Suppressor macrophage (primary cell): ENCODE results near the gene CYP2U1.
"Not testable (repeated sequence)": the region's sequence is repeated elsewhere in the genome, so short reads cannot be mapped to it uniquely, and the experiment has no call there.

ENCODE experiments used
- DNase-seq, 4 experiments: peaks; one replicate each; pipeline ENCODE4 v3.0.0-alpha.2; 2020 to 2022
- total RNA-seq, 17 experiments: gene quantifications; one replicate each; lab custom pipeline; 2026; ENCODE audit warnings: mixed read lengths in 6 of 17, inconsistent platforms in 3 of 17; lab: John Stamatoyannopoulos, UW

Gene CYP2U1
- 0.38 to 7.7 (median 4.3) reads per million in 17 experiments for total RNA-seq

DNA sequence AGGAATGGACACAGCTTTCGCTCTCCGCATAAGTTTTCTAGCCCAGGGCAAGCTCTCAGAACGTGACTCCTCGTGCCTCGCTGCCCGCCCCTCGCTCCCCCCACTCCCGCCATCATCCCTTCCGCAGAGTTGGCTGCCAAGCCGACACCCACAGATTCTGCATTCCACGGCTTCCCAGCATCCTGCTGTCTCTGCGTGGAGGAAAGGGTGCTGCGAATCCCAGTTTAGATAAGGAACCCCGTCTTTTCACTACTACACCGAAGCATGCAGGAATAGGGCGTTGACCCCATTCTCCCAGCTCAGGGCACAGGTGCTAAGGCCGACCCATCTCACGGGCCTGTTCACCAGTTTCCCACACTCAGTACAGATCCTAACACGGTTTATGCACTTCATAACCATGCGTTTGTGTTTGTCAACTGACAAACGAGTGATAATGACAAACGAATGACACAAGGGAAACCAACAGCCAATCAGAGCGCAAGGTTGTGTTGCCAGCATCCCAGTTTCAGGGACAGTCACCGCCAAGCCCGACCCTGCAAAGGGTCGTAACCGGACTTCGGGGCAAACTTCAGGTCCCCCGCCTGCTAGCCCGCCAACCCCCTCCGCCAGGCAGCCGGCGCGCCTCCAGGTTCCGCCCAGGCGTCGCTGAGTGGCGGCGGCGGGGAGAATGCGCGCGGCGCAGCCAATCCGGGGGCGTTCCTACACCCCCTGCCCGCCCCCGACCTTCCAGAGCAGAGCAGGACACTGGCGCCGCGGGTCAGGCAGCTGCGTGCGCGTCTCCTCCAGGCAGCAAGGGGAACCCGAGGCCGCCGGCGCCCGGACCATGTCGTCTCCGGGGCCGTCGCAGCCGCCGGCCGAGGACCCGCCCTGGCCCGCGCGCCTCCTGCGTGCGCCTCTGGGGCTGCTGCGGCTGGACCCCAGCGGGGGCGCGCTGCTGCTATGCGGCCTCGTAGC, at the start of gene CYP2U1:
Gene CYP2U1, plus strand, starts transcription at position 729 of the 954 bp plus-strand sequence. Its CDS starts 95 bp downstream, at position 824.
- peak; percentile 75 to 91 (median 84) for DNase-seq

DNA sequence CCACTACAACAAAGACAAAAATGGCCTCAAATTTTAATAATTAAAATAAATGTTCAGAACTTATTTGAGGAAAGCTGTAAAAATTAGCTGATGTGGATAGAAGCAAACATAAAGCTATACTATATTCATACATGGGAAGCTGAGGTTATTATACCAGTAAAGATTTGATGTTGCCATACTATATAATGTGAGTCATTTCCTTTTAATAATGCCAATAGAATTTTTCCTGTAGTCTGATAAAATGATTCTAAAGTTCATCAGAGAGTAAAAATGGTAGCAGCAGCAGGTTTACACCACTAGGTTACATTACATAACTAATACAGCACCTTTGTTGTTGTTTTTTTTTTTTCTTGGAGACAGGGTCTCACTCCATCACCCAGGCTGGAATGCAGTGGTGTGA, 45.5 kb upstream of the CYP2U1 start:
- no peak for DNase-seq

DNA sequence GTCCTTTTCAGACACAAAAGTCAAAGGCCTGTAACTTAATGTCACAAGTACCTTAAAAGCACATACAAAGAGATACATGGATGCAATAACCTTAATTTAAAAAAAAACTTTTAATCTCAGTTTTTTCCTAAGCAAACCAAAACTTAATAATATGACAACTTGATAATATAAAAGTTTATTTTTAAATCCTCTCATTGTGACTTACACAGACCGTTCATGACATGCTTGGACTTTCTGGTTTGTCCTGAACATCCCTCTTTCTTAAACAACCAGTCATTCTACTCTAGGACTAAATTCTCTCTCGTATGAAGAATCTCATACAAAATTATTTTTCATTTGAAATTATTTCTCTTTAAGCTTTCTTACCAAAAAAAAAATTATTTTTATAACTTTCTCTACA, 43.1 kb upstream of the CYP2U1 start:
- DNase-seq, result no peak

DNA sequence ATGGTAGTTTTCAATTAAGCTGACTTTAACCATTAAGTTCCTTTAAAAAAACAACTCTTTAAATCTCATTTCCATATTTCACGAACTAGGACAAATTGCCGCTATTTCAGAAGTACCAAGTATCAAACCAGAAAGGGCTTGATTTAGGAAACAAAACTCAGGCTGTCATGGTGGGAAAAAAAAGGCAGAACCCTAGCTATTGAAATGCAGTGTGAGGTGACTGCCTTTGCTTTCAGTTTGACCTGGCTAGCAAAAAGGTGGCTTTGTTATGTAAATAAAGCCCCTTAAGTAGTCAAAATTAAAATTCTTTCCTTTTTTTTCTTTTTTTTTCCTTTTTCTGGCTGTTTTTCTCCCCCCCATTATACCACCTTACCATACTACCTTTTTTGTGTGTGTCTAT, 40.6 kb upstream of the CYP2U1 start:
- DNase-seq, result no peak

DNA sequence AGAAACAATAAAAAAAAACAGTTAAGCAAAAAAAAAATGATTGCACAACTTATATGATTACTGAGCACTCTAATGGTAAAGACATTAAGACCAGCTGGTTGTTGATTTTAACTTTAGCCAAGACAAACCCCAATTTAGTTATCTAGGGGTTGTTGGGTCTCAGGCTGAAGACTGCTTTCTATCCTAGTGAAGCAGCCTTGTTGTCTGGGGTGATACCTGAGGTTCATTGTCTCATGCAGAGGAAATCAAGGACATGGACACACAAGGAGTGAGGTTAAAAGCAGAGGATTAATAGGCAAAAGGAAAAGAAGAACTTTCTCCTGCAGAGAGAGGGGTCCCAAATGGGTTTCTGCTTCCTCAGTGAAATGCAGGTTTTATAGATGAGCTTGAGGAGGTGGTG, 40.0 kb upstream of the CYP2U1 start:
- DNase-seq, result no peak

DNA sequence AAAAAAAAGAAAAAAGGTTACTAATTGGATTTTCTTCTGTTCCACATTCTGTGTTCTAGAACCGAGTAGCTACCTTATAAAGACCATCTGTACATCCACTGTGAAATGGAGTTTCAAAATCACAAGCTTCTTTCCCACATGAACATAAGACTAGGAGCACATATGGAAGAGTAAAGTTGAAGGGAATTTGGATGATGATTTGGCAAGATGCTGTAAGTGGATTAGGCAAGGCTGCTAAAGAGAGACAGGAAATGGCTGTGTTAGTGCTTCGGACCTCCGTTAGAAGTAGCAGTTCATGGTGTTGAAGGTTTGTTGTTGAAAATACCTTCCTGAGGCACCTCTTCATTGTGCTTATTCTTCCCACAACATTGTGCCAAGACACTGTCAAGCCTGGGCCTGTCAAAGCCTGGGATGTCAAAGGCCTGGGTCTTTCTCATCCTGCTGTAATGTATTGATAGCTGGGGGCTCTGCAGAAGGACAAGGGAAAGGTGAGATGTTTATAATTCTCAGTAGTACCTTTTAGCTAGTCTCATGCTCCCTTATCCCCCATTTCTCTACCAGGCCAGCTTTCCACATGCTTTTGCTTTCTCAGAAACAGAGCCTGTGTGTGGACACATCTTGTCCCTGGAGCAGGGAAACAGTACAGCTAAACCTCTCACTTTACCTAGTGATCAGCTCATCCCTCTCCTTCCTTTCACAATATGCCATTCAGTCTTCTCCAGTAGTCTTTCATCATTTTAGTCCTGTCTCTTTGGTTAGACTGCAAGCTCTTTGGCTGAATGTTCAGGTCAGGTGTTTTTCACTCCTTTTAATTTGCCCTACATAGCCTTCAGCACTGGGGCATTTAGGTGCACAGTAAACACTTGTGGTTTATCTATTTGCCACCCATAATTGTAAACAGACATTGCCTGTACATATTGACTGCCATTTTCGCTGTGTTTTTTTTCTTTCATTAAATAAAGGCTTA, 37.9 kb upstream of the CYP2U1 start:
- DNase-seq, result no peak

DNA sequence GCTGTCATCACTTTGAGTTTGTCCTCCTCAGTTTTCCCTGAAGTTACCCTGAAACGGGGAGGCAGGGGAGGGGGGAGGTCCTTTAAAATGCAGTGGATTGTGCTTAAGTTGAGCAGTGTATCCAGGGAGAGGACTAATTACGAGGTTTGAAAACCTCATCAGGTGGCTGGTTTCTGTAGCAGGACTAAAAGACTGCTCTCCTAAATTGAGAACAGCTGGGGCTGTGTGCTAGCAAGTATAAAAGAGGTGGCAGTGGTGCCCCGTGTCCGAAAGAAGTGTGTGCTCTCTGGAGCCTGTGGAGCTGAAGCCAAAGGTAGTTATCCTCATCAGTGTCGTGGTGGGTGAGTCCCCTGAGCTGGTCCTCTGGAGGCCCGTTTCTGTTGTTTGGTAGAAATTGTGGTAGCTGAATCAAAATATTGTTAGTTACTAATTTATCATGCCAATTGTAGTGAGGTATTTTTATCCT, 37.2 kb upstream of the CYP2U1 start:
- DNase-seq, result no peak

DNA sequence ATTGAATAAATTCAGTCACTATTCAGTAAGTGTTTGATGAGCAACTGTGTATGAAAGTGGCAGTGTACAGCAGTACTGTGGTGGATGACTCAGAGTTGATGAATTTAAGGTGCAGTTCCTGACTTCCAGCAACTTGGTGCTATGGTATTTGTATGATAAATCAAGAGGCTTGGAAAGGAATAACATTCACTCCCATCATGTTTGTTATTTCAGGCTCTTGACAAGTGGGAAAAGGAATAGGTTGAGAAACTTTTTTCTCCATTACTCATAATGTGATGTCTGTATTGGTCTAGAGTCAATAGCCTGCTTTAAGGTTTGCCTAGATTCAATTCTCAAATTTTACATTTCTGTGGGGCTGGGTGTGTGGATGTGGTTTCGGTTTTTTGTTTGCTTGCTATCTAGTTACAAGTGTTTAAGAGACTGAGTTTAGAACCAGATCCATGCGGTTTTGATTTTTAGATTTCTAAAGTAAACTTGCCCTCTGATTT, 35.1 kb upstream of the CYP2U1 start:
- no peak for DNase-seq

DNA sequence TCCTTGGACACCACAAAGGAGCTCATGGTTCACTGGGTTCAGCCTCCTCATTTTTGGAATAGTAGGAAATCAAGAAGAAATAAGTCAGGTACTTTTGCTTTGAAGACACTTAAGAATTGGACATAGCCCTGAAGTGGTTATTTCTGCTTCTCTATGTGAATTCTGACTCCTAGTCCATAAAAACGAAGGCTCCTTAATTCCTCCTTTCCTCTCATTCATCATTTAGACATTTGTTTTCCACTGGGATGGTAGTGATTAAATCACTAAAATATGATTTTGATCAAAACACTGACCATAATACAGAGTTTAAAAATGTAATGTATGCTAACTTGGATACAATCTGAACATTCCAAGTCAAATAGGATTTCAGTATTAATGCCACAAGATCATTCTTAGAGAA, 34.7 kb upstream of the CYP2U1 start:
- DNase-seq, result no peak

DNA sequence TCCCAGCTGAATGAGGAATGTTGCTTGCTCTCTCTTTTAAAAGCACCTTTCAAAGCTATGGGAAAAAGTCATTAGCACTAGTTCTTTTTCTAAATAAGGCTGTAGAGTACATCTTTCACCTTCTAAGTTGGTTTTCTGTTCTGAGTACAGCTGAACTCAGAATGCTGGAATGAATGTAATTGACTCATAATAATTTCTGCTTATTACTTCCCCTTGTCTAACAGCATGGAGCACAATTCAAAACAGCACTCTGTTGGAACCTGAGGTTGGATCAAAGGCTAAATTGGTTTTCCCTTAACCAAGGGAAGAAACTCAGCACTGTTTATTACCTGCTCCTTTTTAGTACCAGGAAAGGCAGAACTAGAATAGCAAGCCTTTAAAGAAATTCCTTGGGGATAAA, 33.5 kb upstream of the CYP2U1 start:
- DNase-seq, result peak in 1 of 4 experiments; percentile 11

DNA sequence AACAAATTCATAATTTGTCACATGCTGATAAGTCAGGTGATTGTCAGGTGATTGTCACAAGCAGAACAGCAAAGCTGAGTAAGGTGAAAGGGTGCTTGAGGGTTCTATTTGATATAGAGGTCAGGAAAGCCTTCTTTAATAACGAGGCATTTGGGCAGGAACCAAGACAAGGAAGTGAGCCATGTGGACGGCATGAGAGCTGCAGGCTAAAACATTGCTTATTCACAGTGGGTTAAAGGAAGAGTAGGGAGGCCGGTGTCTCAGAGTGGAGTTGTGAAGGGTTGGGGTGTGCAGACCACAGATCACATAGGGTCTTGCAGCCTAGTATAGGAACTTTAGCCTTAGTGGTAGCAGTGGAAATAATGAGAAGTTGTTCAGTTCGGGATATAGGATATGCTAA, 31.3 kb upstream of the CYP2U1 start:
- DNase-seq, result peak in 2 of 4 experiments; percentile 11 to 19

DNA sequence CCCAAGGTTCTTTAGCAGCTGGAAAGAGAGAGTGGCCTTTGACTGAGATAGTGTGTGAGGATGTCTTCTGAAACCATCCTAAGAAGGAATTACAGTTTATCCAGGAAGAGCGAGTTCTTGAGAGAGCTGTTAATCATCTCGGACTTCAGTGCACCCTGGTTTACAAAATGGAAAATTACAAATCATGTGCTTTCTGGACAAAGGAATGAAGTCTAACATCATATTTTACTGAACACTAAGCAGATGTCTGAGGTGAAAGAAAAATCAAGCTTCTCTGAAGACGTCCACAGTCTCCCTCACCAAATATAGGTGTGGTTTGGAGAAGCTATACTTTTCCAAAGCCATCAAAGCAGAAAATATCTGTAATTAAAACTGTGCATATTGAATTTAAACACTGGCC, 30.8 kb upstream of the CYP2U1 start:
- no peak for DNase-seq

DNA sequence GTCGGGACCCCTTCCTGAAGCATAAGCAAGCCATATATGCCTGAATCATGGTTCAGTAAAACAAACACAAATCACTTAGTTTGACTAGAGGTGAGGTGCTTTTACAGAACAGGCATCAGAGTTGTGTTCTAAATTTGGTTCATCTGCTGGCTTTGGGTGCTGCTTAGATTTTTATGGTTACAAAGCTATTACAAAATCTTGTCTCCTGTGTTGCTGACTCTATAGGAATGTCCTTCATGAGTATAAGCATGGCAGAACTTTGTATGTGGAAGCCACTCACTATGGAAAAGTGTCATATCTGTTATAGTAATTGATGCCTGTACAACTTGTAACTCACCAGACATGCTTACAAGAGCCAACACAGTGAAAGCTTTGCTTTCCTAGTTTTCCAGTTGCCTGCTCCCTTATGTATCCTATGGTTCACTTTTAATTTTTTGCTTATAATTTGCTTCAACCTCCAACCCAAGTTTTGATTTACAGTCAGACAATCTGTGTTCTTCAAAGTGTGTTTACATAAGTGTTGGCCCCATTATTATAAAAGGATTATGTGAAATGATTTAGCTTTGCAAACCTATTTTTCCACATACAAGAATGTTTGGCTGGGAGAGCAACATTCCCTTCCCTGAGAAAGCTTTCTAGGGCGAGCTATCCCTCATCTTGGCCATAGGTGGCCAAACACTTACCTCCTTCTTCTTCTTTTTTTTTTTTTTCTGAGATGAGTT, 30.0 kb upstream of the CYP2U1 start:
- DNase-seq, result no peak

DNA sequence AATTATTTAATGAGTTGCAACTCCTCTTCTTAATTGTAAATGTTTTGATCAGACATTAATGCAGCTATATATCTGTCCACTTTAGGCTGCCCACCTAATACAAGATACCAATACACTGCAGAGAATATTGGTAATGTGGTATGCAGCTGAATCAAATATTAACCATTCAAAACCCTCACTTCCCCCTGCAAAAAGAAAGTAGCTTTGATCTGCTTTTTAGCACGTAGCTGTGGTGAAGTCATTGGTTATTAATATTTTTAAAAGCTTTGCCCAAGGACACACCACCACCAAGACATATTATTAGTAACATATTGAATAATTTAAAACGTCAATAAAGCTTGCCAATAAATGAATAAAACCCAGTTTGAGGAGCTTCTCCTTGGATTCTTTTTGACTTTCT, 28.6 kb upstream of the CYP2U1 start:
- DNase-seq, result no peak

DNA sequence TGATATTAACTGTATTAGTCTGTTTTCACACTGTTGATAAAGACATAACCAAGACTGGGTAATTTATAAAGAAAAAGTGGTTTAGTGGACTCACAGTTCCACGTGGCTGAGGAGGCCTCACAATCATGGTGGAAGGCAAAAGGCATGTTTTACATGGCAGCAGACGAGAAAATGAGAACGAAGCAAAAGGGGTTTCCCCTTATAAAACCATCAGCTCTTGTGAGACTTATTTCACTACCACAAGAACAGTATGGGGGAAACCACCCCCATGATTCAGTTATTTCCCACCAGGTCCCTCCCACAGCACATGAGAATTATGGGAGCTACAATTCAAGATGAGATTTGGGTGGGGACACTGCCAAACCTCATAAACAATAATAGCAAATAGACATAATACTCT, 26.3 kb upstream of the CYP2U1 start:
- DNase-seq, result not testable (repeated sequence)

DNA sequence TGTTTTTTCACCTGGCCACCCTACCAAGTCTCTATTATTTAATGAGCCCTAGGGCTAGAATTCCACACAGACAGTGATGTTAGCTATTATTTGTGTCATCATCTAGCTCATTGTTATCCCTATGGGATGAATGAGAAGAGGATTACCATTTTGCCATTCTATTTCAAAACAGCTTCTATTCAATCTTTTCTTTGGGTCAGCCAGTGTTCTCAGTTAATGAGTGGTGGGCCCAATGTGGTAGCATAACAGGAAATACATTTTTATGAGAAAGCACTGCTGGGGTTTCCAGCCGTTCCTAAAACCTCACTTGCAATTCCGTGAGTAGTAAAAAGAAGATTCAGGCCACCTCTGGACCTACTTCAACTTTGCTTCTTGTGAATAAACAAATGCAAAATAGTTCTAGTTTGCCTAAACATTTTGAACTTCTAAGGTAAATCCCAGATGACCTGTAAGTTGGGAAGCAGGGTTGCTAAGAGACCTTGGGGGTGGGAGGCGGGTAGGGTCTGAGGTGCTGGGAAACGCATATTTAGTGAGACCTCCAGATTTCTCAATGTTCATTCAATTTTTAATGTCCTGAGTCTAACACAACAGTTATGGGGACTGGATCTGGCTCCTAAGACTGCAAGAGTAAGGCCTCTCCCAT, 24.8 kb upstream of the CYP2U1 start:
- DNase-seq, result no peak

DNA sequence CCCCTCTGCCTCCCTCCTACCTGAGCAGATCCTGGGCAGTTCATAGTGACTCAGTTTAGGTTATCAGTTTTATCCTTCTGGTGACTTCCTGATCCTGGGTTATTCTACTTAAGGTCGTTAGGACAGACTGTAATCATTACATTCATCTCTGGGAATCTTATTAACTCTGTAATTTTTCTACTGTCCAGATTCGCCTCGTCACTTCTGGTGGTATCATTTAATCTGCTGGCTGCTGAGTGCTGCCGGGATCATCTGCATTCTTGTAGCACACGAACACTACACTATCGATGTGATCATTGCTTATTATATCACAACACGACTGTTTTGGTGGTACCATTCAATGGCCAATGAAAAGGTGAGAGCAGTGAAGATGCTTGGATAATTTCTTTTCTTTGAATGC, 23.0 kb upstream of the CYP2U1 start:
- DNase-seq, result no peak

DNA sequence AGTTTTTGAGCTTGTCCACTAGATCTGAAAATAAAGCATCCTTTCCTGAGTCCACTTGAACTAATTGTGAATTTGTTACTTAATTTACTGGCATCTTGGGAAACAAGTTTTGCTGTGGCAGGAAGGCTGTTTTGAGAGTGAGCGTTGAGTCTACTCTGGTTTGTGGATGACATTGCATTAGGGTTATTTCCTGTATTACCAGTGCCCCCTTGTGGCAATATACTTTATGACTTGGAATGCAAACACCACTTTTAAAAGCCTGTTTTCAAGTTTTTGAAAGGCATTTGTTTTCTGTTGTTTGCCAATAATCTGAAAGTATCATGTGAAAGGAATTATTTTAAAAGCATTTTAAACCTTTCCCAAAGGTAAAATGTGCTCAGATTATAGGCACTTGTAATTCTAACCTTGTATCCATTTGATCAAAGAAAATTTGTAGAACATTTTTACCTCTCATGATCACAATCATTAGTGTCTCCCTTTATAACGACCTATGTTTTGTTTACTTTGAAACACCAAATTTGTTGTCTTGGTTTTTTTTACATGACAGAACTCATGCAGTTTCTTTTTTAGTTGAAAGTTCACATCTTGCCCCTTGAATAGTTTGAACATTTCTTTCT, 18.0 kb upstream of the CYP2U1 start:
- DNase-seq, result peak; percentile 63 to 90 (median 83)

DNA sequence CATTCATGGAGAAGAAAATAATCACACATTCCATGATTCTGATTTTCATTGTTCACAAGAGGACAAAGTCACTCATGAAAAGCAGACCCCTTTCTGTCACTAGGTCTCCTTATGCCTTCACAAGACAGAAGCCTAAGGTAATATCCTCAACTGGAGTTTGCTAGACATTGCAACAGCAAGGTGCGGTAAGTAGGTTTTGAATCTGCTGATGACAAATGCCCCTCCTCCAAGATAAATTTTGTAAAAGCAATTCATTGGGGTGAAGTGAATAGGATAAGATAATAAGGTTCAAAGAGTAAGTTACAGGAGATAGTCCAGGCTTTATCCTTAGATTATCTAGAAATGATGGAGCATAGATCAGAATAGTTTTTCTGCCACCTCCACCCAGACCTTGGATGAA, 16.1 kb upstream of the CYP2U1 start:
- DNase-seq, result no peak

DNA sequence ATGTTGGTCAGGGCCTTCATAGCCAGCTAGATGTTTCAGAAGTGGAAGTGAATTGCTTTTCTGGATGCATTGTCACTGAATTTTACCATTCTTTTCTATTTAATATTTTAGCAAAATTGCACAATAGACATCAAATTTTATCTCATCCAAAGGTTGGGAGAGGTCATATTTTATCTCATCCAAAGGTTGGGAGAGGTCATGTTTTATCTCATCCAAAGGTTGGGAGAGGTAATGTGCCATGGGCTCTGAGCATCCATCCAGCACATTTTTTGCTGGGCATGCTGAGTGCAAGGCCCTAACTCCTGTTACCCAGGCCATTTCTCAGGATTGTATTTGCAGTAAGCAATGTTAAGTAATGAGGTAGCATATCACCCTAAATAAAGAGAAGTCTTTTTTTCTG, 14.7 kb upstream of the CYP2U1 start:
- no peak for DNase-seq

DNA sequence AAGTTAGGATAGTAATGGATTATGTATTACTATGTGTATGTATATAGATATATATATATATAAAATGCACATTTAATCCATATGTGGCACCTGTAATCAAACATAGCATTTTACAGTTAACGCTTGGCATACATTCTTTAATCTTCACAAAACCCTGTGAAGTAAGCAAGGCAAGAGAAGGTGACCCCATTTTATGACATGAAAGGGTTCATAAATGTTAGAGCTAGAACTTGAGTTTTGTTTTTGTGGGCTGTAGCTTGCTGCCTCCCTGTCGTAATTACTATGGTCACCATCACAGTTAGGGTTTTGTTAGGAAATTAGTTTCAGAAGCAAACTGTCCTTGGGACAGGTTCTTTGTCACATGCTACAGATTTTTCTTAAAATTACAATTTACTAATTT, 13.8 kb upstream of the CYP2U1 start:
- DNase-seq, result no peak
